HG03196 (cell line): ENCODE results near the gene NBEAL2.

ENCODE experiments used
- ATAC-seq: cut with Tn5 transposase; IDR thresholded peaks from one replicate; pipeline ENCODE4 v1.9.1; 2021; ENCODE audit not compliant: unreplicated experiment

NBEAL2 gene

GRCh38 chr3:46942481-46943236, 36.8 kb upstream of the NBEAL2 start:
- no peak for ATAC-seq

GRCh38 chr3:46943237-46944187, 36.0 kb upstream of the NBEAL2 start:
- no peak for ATAC-seq

- no peak for ATAC-seq
Measured at GRCh38 chr3:46944191-46944590, 35.3 kb upstream of the NBEAL2 start.

- no peak for ATAC-seq
Measured at GRCh38 chr3:46946416-46946815, 33.0 kb upstream of the NBEAL2 start.

- no peak for ATAC-seq
Measured at GRCh38 chr3:46946856-46947545, 32.5 kb upstream of the NBEAL2 start.

- no peak for ATAC-seq
Measured at GRCh38 chr3:46947546-46947901, 31.9 kb upstream of the NBEAL2 start.

GRCh38 chr3:46947981-46948791, 31.3 kb upstream of the NBEAL2 start:
- no peak for ATAC-seq

GRCh38 chr3:46948830-46949671, 30.4 kb upstream of the NBEAL2 start:
- no peak for ATAC-seq

GRCh38 chr3:46950177-46950576, 29.3 kb upstream of the NBEAL2 start:
- no peak for ATAC-seq

GRCh38 chr3:46950650-46951241, 28.7 kb upstream of the NBEAL2 start:
- ATAC-seq = no peak

GRCh38 chr3:46952813-46953212, 26.7 kb upstream of the NBEAL2 start:
- ATAC-seq = no peak

GRCh38 chr3:46953234-46954010, 26.0 kb upstream of the NBEAL2 start:
- ATAC-seq = no peak

- ATAC-seq = no peak
Measured at GRCh38 chr3:46954178-46954577, 25.3 kb upstream of the NBEAL2 start.

- ATAC-seq = no peak
Measured at GRCh38 chr3:46955157-46955556, 24.3 kb upstream of the NBEAL2 start.

- ATAC-seq = no peak
Measured at GRCh38 chr3:46955801-46956259, 23.6 kb upstream of the NBEAL2 start.

GRCh38 chr3:46957092-46957820, 22.2 kb upstream of the NBEAL2 start:
- ATAC-seq = no peak

GRCh38 chr3:46958467-46959160, 20.9 kb upstream of the NBEAL2 start:
- no peak for ATAC-seq
